Inferior parietal cortex (tissue), 1 donor: ENCODE results near the gene TBXAS1.
"Not testable (repeated sequence)": the region's sequence is repeated elsewhere in the genome, so short reads cannot be mapped to it uniquely, and the experiment has no call there.

ENCODE experiments used
- DNase-seq: peaks from one replicate; pipeline ENCODE4 v3.0.0-alpha.2; 2016; ENCODE audit errors: extremely low spot score

Gene TBXAS1

DNA sequence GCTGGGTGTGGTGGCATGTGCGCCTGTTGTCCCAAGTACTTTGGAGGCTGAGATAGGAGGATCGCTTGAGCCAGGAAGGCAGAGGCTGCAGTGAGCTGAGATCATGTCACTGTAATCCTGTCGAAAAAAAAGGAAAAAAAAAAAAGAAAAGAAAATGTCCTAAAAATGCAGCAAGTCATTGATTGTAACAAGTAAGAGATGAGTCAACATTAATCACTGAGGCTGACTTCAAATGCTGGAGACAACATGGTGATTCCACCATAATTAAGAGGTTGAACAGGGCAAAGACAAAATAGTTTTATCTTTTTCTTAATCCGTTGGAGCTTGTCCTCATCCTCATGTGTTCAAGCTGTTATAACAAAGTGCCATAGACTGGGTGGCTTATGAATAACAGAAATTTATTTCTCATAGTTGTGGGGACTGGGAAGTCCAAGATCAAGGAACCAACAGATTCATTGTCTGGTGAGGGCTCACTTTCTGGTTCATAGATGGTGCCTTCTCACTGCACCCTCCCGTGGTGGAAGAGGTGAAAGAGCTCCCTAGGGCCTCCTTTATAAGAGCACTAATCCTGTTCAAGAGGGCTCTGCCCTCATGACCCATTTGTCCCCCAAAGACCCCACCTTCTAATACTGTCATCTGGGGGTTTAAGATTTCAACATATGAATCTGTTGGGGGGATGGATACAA is 60.3 kb downstream of the TBXAS1 start:
- no peak for DNase-seq

DNA sequence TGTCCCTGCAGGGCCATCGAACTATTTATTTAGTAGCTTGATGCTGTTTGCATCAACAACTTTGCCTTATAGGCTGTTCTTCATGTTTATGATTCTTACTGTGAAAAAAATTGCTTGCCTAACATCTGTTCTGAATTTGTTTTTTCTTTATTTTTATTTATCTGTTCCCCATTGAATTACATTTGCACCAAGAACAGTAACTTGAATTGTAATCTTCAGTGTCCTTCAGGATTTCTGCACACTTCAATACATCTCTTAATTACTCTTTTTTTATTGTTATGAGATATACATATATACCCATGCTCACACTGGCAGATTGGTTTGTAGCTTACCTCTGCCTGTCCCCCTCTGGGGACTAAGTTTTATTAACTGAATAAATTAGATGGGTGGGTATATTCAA is 64.4 kb downstream of the TBXAS1 start:
- no peak for DNase-seq

DNA sequence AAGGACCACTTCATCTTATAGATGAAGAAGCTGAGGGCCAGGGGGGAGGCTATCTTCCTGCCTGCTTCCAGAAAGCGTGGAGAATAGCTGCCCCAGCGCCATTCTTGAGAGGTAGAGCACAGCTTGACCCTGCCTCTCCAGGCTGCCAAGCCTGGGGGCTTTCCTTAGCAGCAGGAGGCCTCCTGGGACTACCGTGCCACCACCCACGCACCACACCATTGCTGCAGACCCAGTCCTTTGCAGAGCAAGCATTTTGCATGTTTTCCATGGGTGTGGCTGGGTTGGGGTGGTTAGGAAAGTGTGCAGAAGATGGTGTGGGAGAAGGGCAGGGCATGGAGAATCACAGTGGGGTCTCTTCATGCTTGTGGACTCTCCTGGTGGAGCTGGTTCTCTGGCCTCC is 64.9 kb downstream of the TBXAS1 start:
- DNase-seq, result no peak

DNA sequence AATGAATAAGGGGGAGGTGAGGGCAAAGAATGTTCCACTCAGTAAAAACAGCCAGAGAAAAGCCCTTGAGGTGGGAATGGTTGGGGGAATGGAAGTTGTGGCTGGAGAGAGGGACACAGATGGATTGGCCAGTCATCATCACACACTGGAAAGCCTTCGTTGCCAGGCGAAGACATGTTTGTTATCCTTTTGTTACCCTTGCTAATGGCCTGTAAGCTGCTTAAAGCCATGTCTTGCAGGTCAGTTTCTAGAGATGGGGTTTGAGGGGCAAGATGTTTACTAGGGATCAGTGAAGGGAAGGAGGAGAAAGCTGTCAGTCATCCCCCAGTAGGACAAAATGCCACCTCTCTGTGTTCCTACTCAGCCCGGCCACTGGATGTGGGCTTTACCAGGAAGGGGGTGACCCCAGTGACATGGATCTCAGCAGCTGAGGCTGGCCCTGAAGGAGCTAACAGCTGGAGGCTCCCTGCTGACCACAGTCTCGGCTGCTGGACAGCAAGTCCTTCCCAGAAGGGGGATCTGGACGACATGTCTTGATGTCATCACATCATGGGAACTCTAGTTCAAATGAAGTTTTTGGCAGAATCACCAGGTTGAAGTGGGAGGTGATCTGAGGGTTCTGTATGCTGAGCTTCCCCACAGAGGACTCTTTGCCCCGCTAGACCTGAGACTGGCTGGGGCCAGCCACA is 66.2 kb downstream of the TBXAS1 start:
- DNase-seq, result no peak

DNA sequence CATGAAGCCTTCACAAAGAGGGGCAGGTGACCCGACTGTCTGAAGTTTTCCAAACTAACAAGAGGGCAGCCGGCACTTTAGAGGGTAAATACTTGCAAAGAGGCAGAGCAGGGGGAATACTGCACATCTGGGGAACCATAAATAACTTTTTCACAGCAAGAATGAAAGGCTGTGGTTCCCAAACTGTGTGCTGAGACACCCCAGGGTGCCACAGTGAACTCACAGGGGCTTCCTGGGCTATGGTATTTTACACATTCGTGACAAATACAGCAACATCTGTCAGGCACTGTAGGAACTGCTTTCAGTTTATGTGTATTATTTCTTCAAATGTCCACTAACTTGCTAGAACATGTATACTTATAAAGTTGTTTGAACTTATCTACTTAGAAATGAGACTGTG is 67.2 kb downstream of the TBXAS1 start:
- no peak for DNase-seq

DNA sequence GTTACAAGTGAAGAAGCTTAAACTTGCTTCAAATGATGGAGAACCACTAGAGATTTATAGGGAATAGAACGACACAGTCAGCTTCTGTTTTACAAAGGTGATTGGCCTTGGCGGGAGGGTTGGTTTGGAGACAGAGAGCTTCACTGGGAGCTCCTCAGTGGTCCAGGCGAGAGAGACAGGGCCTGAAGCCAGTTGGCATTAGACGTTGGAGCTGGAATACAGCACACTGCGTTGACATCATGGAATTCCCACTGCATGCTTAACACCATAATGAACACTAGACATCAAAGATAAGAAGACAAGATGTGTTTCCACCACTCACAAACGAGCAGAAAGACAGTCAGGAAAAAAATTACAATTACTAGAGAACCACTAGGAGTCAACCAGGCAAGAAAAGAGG is 67.8 kb downstream of the TBXAS1 start:
- DNase-seq, result no peak

DNA sequence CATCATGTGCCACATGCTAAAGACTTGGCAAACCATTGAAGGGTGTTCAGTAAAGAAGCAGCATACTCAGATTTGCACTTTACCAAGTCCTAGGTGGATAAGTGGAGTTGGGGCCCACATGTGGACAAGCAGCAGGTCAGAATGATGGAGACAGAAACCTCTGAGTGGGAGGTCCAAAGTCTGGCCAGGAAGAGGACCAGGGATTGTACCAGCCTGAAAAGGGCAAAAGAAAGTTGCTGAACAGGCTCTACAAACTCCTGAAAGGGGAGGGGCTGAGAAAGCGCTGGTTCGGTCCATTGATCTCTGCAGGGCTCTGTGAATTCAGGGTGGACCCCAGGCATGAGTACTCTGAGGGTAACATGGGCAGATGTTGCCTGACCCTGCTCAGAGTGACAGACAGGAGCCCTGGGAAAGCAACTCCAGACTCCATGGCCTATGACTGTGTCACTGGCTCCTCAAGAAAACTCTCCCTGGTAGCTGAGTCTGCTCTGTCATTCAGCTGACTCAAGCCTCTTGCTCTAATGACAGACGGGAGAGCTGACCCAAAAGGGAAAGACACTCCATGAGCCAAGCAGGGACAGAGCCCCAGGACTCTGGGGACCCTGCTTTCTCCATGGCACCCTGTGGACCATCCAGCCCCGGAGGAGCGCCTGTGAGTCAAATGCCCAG is 68.5 kb downstream of the TBXAS1 start:
- DNase-seq, result no peak

DNA sequence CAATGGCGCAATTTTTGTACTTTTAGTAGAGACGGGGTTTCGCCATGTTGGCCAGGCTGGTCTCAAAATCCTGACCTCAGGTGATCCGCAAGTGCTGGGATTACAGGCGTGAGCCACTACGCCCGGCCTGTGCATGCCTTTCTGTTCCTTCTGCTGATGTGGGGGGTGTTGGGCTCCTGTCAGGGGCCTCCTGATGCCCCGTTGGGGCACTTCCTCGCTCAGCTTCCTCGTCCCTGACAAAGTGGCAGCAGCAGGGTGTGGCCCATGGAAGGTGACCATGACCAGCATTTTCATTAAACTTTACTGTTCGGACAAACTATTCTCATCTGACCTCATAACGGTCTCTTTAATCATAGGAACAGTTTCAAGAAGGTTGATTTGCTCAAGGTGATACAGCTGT is 69.4 kb downstream of the TBXAS1 start:
- DNase-seq, result no peak

DNA sequence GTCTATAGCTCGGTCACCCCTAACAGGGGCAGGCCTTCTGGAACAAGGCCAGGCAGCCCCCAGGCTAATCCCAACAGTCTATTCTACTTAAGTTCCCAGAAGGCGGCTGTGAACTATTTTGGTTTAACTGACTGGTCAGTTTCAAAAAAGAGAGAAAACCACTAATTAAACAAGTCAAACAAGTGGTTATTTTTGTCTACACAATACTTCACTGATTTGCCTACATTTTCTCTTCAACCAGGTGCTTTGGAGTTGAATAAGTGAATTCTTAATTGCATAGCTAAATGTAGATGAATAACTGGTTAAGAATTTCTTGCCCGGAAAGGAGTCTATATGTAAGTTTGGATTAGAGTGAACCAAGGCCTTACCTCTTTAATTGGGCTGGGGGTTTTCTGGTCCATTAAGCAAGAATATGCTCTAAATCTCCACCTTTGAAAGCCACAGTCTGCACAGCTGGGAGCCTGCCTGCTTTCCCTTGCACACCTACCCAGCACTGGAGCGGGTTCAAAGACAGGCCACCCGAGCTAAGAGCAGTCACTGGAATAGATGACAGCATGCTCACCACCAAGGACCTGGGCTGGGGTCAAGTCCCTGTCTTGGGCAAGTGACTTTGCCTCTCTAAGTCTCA is 70.4 kb downstream of the TBXAS1 start:
- no peak for DNase-seq

DNA sequence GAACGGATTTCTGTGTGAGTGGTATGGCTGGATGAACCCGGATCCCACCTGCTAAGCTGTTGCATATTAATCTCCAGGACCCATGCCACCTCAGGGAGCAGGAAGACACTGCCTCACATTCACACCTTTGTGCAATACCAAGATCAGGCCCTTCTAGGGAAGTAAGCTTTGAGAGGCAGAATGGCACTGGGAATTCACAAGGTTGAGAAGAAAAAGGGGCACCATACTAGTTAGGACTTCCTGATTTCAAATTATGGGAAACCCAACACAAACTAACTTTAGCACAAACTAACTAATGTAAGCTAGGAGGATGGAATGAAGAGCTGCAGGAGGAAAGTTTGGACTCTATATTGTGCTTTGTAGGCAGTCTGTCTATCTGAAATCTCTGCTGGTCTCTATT is 71.3 kb downstream of the TBXAS1 start:
- DNase-seq, result no peak

DNA sequence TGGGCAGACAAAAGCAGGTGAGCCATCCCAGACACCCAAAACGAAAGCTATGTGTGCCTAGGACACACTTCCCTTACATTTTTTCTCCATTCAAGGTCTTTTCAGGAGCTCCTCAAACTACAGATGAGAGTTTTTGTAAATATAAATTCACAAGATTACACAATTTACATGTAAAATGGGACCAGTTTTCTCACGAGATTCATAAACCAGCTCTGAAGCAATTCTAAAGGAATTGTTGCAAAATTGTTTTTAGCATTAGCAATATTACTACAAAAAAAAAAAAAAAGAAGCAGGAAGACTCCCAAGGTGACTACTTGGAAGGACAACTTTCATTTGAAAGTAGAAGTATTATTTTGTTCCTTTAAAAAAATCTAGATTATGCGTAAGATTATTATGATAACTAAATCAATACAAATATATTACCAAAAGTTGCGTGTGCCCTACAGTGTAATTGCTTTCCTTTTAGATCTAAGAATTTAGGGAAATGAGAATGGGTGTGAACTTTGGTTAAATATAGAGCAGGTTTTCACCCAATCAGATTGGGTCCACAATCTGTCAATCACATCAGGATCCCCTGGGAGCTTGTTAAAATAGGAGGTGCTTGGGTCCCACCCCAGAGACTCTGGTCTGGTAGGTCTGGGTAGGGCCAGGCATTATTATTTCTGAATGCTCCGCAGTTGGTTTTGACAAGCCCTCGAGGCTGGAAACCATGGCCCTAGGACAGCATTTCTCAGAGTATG is 72.2 kb downstream of the TBXAS1 start:
- no peak for DNase-seq

DNA sequence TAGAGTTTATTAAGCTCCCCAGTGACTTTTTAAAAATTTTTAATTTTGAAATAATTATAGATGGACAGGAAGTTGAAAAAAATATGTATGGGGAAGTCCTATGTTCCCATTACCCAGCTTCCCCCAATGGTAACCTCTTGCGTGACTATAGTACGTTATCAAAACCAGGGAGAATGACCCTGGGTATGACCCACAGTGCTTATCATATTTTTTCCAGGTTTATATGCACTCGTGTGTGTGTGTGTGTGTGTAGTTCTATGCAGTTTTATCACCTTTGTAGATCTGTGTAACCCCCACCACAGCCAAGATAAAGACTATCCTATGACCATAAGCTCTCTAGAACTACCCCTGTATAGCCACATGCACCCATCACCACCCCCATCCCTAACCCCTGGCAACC is 72.8 kb downstream of the TBXAS1 start:
- no peak for DNase-seq

DNA sequence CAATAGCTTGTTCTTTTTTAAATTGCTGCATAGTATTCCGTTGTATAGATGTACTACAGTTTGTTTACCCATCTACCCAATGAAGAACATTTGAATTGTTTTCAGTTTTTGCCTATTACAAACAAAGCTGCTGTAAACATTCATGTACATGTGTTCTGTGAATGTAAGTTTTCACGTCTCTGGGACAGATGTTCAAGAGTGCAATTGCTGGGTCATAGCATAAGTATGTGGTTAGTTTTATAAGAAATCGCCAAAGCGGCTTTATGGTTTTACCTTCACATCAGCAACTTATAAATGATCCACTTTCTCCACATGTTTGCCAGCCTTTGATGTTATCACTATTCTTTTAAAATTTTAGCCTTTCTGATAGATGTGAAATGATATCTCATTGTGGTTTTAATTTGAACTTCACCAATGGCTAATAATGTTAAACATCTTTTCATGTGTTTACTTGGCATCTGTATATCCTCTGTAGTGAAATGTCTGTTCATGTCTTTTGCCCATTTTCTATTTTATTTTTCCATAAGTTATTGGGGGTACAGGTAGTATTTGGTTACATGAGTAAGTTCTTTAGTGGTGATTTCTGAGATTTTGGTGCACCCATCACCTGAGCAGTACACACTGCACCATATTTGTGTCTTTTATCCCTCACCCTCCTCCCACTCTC is 73.5 kb downstream of the TBXAS1 start:
- no peak for DNase-seq

DNA sequence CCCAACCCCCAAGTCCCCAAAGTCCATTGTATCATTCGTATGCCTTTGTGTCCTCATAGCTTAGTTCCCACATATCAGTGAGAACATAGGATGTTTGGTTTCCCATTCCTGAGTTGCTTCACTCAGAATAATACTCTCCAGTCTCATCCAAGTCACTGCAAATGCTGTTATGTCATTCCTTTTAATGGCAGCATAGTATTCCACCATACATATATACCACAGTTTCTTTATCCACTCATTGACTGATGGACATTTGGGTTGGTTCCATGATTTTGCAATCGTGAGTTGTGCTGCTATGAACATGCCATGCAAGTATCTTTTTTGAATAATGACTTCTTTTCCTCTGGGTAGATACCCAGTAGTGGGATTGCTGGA is 74.0 kb downstream of the TBXAS1 start:
- DNase-seq, result not testable (repeated sequence)

DNA sequence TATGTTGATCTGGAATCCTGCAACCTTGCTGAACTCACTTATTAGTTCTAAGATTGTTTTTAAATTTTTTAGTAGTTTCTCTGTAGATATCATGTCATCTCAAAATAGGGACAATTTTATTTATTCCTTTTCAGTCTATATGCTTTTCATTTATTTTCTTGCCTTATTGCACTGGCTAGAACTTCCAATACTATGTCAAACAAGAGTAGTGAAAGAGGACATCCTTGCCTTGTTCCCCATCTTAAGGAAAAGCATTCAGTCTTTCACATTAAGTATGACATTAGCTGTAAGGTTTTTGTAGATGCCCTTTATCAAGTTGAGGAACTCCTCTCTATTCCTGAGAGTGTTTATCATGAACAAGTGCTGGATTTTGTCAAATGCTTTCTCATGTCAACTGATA is 77.8 kb downstream of the TBXAS1 start:
- no peak for DNase-seq

DNA sequence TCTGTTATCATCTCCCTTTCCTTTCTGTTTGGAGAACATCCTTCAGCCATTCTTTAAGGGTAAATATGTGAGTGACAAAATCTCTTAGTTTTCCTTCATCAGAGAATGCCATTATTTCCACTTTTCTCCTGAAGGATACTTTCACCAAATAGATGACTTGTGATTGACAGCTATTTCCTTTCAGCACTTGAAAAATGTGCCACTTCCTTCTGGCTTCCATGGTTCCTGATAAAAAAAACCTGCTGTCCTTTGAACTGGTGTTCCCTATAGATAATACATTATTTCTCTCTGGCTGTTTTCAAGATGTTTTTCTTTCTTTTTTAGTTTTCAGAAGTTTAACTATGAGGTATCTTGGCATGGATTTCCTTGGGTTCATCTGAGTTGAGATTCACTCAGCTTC is 79.7 kb downstream of the TBXAS1 start:
- DNase-seq, result no peak

DNA sequence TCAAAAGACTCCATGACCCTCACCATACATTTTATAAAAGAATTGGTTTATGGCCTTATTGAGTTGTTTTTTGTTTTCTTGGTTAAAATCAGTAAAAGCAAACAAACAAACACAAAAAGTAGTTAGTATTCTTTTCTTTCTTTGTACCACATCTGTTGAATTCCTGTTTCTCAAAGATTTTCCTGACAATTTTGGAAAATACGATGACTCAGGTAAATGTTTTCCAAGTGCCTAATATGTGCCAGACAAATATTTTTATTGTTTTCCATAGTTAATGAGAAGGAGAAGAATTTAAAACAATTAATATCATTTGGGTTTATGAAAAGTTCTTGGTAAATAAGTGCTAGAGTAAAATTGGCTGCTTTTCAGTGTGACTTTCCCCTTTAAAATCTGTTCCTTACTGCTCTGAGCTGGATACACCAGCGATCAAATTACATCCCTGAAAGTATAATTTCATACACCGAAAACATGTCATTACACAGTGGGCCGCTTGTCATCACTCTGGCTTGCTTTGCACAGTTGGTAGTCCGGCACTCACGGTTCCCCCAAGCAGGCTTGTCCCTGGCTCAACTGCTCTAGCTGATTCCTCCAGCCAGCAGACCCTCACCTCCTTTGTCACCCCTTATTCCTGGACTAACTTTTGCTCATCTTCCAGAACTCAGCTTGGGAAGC is 80.5 kb downstream of the TBXAS1 start:
- no peak for DNase-seq

DNA sequence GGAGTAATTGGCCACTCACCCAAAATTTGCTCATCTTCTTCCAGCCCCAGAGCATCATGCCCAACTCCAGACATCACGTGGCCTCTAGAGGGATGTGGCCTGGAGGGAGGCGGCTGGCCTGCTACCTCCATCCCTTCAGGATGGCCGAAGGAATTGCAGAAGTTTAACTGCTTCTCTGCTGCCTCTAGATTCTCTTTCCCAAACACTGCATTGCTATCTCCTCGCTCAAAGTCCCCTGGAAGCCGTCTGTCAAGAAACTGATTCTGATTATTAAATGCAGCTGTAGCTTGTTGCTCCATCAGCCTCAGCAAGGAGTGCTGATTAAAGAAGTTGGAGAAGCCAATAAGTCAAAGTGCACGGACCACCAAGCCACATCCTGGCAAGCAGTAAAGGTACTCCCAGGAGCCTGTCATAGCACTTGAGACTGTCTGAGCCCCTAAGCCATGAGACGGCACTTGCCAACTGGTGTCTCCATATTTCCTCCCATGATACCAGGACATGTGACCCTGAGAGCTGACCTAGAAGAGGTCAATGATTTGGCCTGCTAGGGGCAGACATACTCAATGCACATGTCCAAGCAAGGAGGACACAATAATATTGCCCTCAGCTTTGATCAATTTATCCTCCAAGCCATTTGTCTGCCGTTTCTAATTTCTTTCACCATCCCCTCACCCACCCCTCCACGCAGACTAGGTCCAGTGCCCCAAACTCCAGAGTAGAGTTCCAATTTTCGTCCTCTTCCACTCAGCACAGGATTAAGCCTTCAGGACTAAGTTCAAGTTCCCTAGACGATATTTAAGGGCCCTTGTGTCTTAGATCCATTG is 84.2 kb downstream of the TBXAS1 start:
- no peak for DNase-seq

DNA sequence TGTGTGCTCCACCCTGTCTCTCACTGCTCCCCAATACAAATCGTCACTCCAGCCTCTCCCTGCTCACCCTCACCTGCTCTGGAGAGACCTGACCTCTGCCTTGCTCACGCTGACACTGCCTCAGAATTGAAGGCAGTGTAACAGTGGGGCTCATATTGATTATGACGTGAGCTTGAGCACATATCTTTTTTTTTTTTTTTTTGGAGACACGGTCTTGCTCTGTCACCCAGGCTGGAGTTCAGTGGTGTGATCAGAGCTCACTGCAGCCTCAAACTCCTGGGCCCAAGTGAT is 84.7 kb downstream of the TBXAS1 start:
- DNase-seq, result no peak
